NCI-H345 (cell line): ENCODE results near the gene NRARP.
A peak's percentile ranks its signal among the peaks of the same experiment; 100 is the strongest.
"Not testable (repeated sequence)": the region's sequence is repeated elsewhere in the genome, so short reads cannot be mapped to it uniquely, and the experiment has no call there.

Experiments used
- DNase-seq: peaks from one replicate; lab custom pipeline; 2025; lab: John Stamatoyannopoulos, UW

The NRARP gene

GRCh38 chr9:137302118-137302448 lies at the start of gene NRARP:
Gene NRARP (minus strand): TSS chr9:137302271. CDS start chr9:137301928, 343 bp downstream.
- peak; percentile 82 for DNase-seq

GRCh38 chr9:137350696-137351584 lies 48.9 kb upstream of the NRARP start:
- no peak for DNase-seq

GRCh38 chr9:137349471-137350033 lies 47.5 kb upstream of the NRARP start:
- DNase-seq, result no peak

GRCh38 chr9:137348769-137349470 lies 46.8 kb upstream of the NRARP start:
- DNase-seq, result no peak

- DNase-seq, result no peak
Observed at GRCh38 chr9:137347928-137348327, 45.9 kb upstream of the NRARP start.

- no peak for DNase-seq
Observed at GRCh38 chr9:137342482-137342881, 40.4 kb upstream of the NRARP start.

GRCh38 chr9:137341227-137341626 lies 39.2 kb upstream of the NRARP start:
- DNase-seq, result no peak

- DNase-seq, result not testable (repeated sequence)
Observed at GRCh38 chr9:137339908-137340462, 37.9 kb upstream of the NRARP start.

- DNase-seq, result no peak
Observed at GRCh38 chr9:137339045-137339907, 37.2 kb upstream of the NRARP start.

GRCh38 chr9:137336735-137337134 lies 34.7 kb upstream of the NRARP start:
- no peak for DNase-seq

- DNase-seq, result no peak
Observed at GRCh38 chr9:137333016-137333671, 31.1 kb upstream of the NRARP start.

- DNase-seq, result no peak
Observed at GRCh38 chr9:137331929-137332328, 29.9 kb upstream of the NRARP start.

GRCh38 chr9:137330689-137331088 lies 28.6 kb upstream of the NRARP start:
- no peak for DNase-seq

GRCh38 chr9:137329590-137329989 lies 27.5 kb upstream of the NRARP start:
- not testable (repeated sequence) for DNase-seq

GRCh38 chr9:137327641-137328550 lies 25.8 kb upstream of the NRARP start:
- not testable (repeated sequence) for DNase-seq

GRCh38 chr9:137326445-137327065 lies 24.5 kb upstream of the NRARP start:
- no peak for DNase-seq

GRCh38 chr9:137325799-137326198 lies 23.7 kb upstream of the NRARP start:
- DNase-seq, result no peak

- DNase-seq, result no peak
Observed at GRCh38 chr9:137325124-137325523, 23.1 kb upstream of the NRARP start.

GRCh38 chr9:137323531-137324331 lies 21.7 kb upstream of the NRARP start:
- DNase-seq, result no peak
